IMR-90 (cell line): ENCODE measurements around the gene FAM13B. TPM values are rescaled to one million over a fixed set of nuclear protein-coding genes. Genes with fewer than 3 reads are reported as not detected.

Experiments used
- ATAC-seq: fragments of 200-7000 bp; cut with Tn5 transposase; 2 replicates; pipeline ENCODE4 v1.9.1; 2020; ENCODE audit warnings: low read depth, mild to moderate bottlenecking, moderate library complexity
- BruUV-seq: library from RNA; stranded (reverse); fragments of 400-500 nt; replicated peaks from 2 replicates; lab custom pipeline; 2021; lab: Mats Ljungman, UMichigan
- CTCF ChIA-PET: fragments of 300-600 bp; formaldehyde crosslinking; extraction: SDS; loops from one replicate; lab custom pipeline; 2021; ENCODE audit warnings: antibody characterized with exemption; lab: Yijun Ruan, JAX
- POLR2A ChIA-PET: fragments of 300-600 bp; sonication (Branson Sonifier 250); formaldehyde crosslinking; loops from one replicate; lab custom pipeline; 2022; ENCODE audit warnings: antibody characterized with exemption; ENCODE audit not compliant: unreplicated experiment; lab: Charles Lee
- DNase-seq: peaks from one replicate; pipeline ENCODE4 v3.0.0; 2013
- H2AFZ ChIP-seq: replicated peaks from 2 replicates; pipeline ENCODE3; 2013; ENCODE audit warnings: low read length, mild to moderate bottlenecking; ENCODE audit not compliant: poor library complexity
- H2AK5ac ChIP-seq: 2 replicates; pipeline ENCODE4 v1.6.1; 2013; ENCODE audit warnings: low read depth, low read length, inconsistent platforms
- H2AK9ac ChIP-seq: replicated peaks from 2 replicates; pipeline ENCODE3; 2013; ENCODE audit warnings: mild to moderate bottlenecking, low read depth, low read length, moderate library complexity; ENCODE audit not compliant: poor library complexity
- H2BK120ac ChIP-seq: 2 replicates; pipeline ENCODE4 v1.6.1; 2013; ENCODE audit warnings: low read depth, low read length, inconsistent platforms
- H2BK15ac ChIP-seq: 3 replicates; pipeline ENCODE4 v1.6.1; 2013; ENCODE audit warnings: low read depth, low read length, inconsistent platforms
- H2BK20ac ChIP-seq: 2 replicates; pipeline ENCODE4 v1.6.1; 2013; ENCODE audit warnings: low read depth, mild to moderate bottlenecking, inconsistent platforms, low read length, moderate library complexity
- H2BK5ac ChIP-seq: 2 replicates; pipeline ENCODE4 v1.6.1; 2013; ENCODE audit warnings: mild to moderate bottlenecking, low read depth, low read length, inconsistent platforms; ENCODE audit not compliant: poor library complexity, severe bottlenecking
- H3K14ac ChIP-seq: replicated peaks from 2 replicates; pipeline ENCODE4 v1.6.1; 2013; ENCODE audit warnings: low read depth, low read length, inconsistent platforms
- H3K18ac ChIP-seq: 2 replicates; pipeline ENCODE4 v1.6.1; 2013; ENCODE audit warnings: low read depth, low read length, control low read depth
- H3K23ac ChIP-seq: 2 replicates; pipeline ENCODE4 v1.6.1; 2013; ENCODE audit warnings: low read depth, low read length, inconsistent platforms
- H3K27ac ChIP-seq: 2 replicates; pipeline ENCODE4 v1.5.1; 2013; ENCODE audit warnings: mild to moderate bottlenecking, control low read depth, low read length; ENCODE audit not compliant: insufficient read depth
- H3K27me3 ChIP-seq: 2 replicates; pipeline ENCODE4 v1.6.1; 2013; ENCODE audit warnings: low read length; ENCODE audit not compliant: control insufficient read depth, insufficient read depth
- H3K36me3 ChIP-seq: 2 replicates; pipeline ENCODE4 v1.6.1; 2013; ENCODE audit warnings: low read length, mixed read lengths; ENCODE audit not compliant: control insufficient read depth, insufficient read depth
- H3K4ac ChIP-seq: 2 replicates; pipeline ENCODE4 v1.6.1; 2013; ENCODE audit warnings: low read depth, low read length, inconsistent platforms
- H3K4me1 ChIP-seq: 2 replicates; pipeline ENCODE4 v1.6.1; 2013; ENCODE audit warnings: low read length, mixed read lengths; ENCODE audit not compliant: control insufficient read depth, insufficient read depth
- H3K4me2 ChIP-seq: 2 replicates; pipeline ENCODE4 v1.6.1; 2013; ENCODE audit warnings: low read depth, mild to moderate bottlenecking, control low read depth, low read length, moderate library complexity
- H3K4me3 ChIP-seq: 2 replicates; pipeline ENCODE4 v1.5.1; 2013; ENCODE audit warnings: low read depth, mild to moderate bottlenecking, control low read depth, low read length, moderate library complexity; ENCODE audit not compliant: insufficient read depth
- H3K56ac ChIP-seq: 2 replicates; pipeline ENCODE4 v1.6.1; 2013; ENCODE audit warnings: low read length, inconsistent platforms; ENCODE audit not compliant: insufficient read depth; ENCODE audit errors: extremely low read depth
- H3K79me1 ChIP-seq, 2 experiments: 2 replicates each; pipeline ENCODE4 v1.6.1; 2013; ENCODE audit warnings: low read length in 2 of 2, inconsistent platforms in 1 of 2, low read depth in 1 of 2
- H3K9ac ChIP-seq: 2 replicates; pipeline ENCODE4 v1.6.1; 2013; ENCODE audit warnings: low read depth, low read length, control low read depth
- H3K9me1 ChIP-seq: 2 replicates; pipeline ENCODE4 v1.6.1; 2013; ENCODE audit warnings: low read length, inconsistent platforms; ENCODE audit not compliant: insufficient read depth
- H3K9me3 ChIP-seq: 2 replicates; pipeline ENCODE4 v1.6.1; 2013; ENCODE audit warnings: low read length; ENCODE audit not compliant: control insufficient read depth, insufficient read depth
- H4K20me1 ChIP-seq: 2 replicates; pipeline ENCODE4 v1.6.1; 2013; ENCODE audit warnings: low read length, inconsistent platforms; ENCODE audit not compliant: insufficient read depth
- H4K5ac ChIP-seq: 2 replicates; pipeline ENCODE4 v1.6.1; 2013; ENCODE audit warnings: mild to moderate bottlenecking, low read depth, low read length, control low read depth
- H4K8ac ChIP-seq, 2 experiments: 2 replicates each; pipeline ENCODE4 v1.6.1; 2013; ENCODE audit warnings: low read depth in 2 of 2, low read length in 2 of 2, control low read depth in 1 of 2, inconsistent platforms in 1 of 2
- H4K91ac ChIP-seq: 2 replicates; pipeline ENCODE4 v1.6.1; 2013; ENCODE audit warnings: low read depth, low read length, inconsistent platforms; ENCODE audit not compliant: insufficient read depth
- BHLHE40 ChIP-seq: fragments of 150-350 bp; IDR thresholded peaks from 2 replicates; pipeline ENCODE4 v1.6.1; 2016; ENCODE audit warnings: mild to moderate bottlenecking, low read depth, low read length
- CEBPB ChIP-seq: IDR thresholded peaks from 2 replicates; pipeline ENCODE4 v1.6.1; 2012; ENCODE audit warnings: low read depth, low read length, improper control_type of control experiment
- CHD1 ChIP-seq: IDR thresholded peaks from 2 replicates; pipeline ENCODE4 v1.6.1; 2012; ENCODE audit warnings: low read depth, low read length, improper control_type of control experiment
- CTCF ChIP-seq: conservative IDR thresholded peaks from 2 replicates; pipeline ENCODE4 v1.5.1; 2012; ENCODE audit warnings: mild to moderate bottlenecking, low read depth, low read length, improper control_type of control experiment
- ELK1 ChIP-seq: fragments of 150-350 bp; IDR thresholded peaks from 2 replicates; pipeline ENCODE4 v1.6.1; 2016; ENCODE audit warnings: low read depth, mild to moderate bottlenecking, low read length, moderate library complexity, borderline replicate concordance
- FOS ChIP-seq: fragments of 150-350 bp; IDR thresholded peaks from 2 replicates; pipeline ENCODE4 v1.6.1; 2016; ENCODE audit warnings: low read depth, low read length
- MAFK ChIP-seq: IDR thresholded peaks from 2 replicates; pipeline ENCODE4 v1.6.1; 2012; ENCODE audit warnings: low read depth, low read length, improper control_type of control experiment
- MAZ ChIP-seq: IDR thresholded peaks from 2 replicates; pipeline ENCODE4 v1.6.1; 2012; ENCODE audit warnings: low read depth, mild to moderate bottlenecking, low read length, improper control_type of control experiment, moderate library complexity, borderline replicate concordance
- MXI1 ChIP-seq: IDR thresholded peaks from 2 replicates; pipeline ENCODE4 v1.6.1; 2012; ENCODE audit warnings: low read depth, mild to moderate bottlenecking, low read length, moderate library complexity, borderline replicate concordance
- NFE2L2 ChIP-seq: fragments of 150-350 bp; IDR thresholded peaks from 2 replicates; pipeline ENCODE4 v1.6.1; 2016; ENCODE audit warnings: low read depth, mild to moderate bottlenecking, low read length
- POLR2A ChIP-seq: IDR thresholded peaks from 2 replicates; pipeline ENCODE4 v1.6.1; 2012; ENCODE audit warnings: mild to moderate bottlenecking, low read depth, low read length
- RAD21 ChIP-seq: IDR thresholded peaks from 2 replicates; pipeline ENCODE4 v1.6.1; 2012; ENCODE audit warnings: low read length, improper control_type of control experiment
- RCOR1 ChIP-seq: IDR thresholded peaks from 2 replicates; pipeline ENCODE4 v1.6.1; 2012; ENCODE audit warnings: mild to moderate bottlenecking, low read length, improper control_type of control experiment; ENCODE audit not compliant: insufficient replicate concordance
- RFX5 ChIP-seq: IDR thresholded peaks from 2 replicates; pipeline ENCODE4 v1.8.0; 2012; ENCODE audit warnings: low read depth, mild to moderate bottlenecking, low read length, moderate library complexity
- SMC3 ChIP-seq: fragments of 150-350 bp; IDR thresholded peaks from 2 replicates; pipeline ENCODE4 v1.6.1; 2016; ENCODE audit warnings: low read depth, mild to moderate bottlenecking, antibody characterized with exemption, low read length, moderate library complexity
- USF2 ChIP-seq: fragments of 150-350 bp; IDR thresholded peaks from 2 replicates; pipeline ENCODE4 v1.6.1; 2017; ENCODE audit warnings: mild to moderate bottlenecking, antibody characterized with exemption, low read length, low read depth
- WGBS, 2 experiments: methylation state at CpG; one replicate each; pipeline versions ENCODE4 v1.1.5 to v1.1.7; 2013; ENCODE audit warnings: missing lambda C conversion rate in 2 of 2; ENCODE audit not compliant: insufficient read length in 1 of 2; ENCODE audit errors: extremely low coverage in 2 of 2; 5-methylcytosine and 5-hydroxymethylcytosine counted together
- dilution Hi-C: fragments of 300-500 bp; cut with HindIII; formaldehyde crosslinking; loops from one replicate; pipeline ENCODE4 v1.14.3; 2018; ENCODE audit warnings: low sequenced_read_pairs; ENCODE audit not compliant: unreplicated experiment
- in situ Hi-C: fragments of 300-500 bp; cut with MboI; formaldehyde crosslinking; loops from 3 replicates; pipeline ENCODE4 v1.14.3; 2019; ENCODE audit warnings: low sequenced_read_pairs, inconsistent platforms, mixed read lengths
- intact Hi-C: fragments of 100-400 bp; cut with micrococcal nuclease; formaldehyde crosslinking; loops from 2 replicates; pipeline ENCODE4 v1.10.0; 2022
- polyA plus RNA-seq, 3 experiments: library from polyadenylated mRNA; depleted of rRNA; stranded (reverse); fragments of >200 nt; gene quantifications; 2 replicates each; pipeline ENCODE4 v1.2.3, GENCODE V29; 2012; ENCODE audit warnings: low replicate concordance in 1 of 3
- total RNA-seq: library from RNA; depleted of rRNA; stranded (reverse); fragments of >200 nt; gene quantifications from 2 replicates; pipeline ENCODE4 v1.2.3, GENCODE V29; 2012

Gene FAM13B
- total and polyA plus RNA-seq, 2 of the 4 experiments (the other 2 are of a cell fraction), result 14.6 to 15.1 TPM

GRCh38 chr5:138054206-138054605 is 21.3 kb upstream of the FAM13B start:
- POLR2A ChIA-PET, result no interaction called here
- no peak overlapping the region for H2AFZ ChIP-seq
- H4K91ac ChIP-seq, result no peak overlapping the region
- no TSS peak for BruUV-seq
- H3K4me1 ChIP-seq, result no peaks in the 10 kb centered on the region
- H3K9ac ChIP-seq, result no peak overlapping the region
- no peak overlapping the region for H2AK5ac ChIP-seq
- H2BK5ac ChIP-seq, result no peak overlapping the region
- no peak overlapping the region for H3K27ac ChIP-seq
- no peak overlapping the region for H3K4me3 ChIP-seq
- no peak overlapping the region for H2BK20ac ChIP-seq
- dilution Hi-C loops (no loop called here), intact Hi-C loops (no loop called here), in situ Hi-C loops (loop anchor here (25.0 kb wide), 1 partner anchor 417 kb away; no protein-coding TSS in a partner anchor)
- no peak overlapping the region for H3K18ac ChIP-seq
- no peak overlapping the region for H2BK15ac ChIP-seq
- no peaks in the 10 kb centered on the region for H4K20me1 ChIP-seq
- H3K14ac ChIP-seq, result no peak overlapping the region
- no peak overlapping the region for H2AK9ac ChIP-seq
- no peak overlapping the region for H2BK120ac ChIP-seq
- no peak overlapping the region for H3K23ac ChIP-seq
- CTCF ChIA-PET, result interaction anchor here (0.5 to 1.4 kb wide), 3 partner anchors 15 to 141 kb away, joined by 3 to 5 read pairs (median 4); no protein-coding TSS in a partner anchor
- no peak for ATAC-seq
- H3K9me1 ChIP-seq, result no peaks in the 10 kb centered on the region
- H3K4me2 ChIP-seq, result no peak overlapping the region
- no peaks in the 10 kb centered on the region for H3K9me3 ChIP-seq
- peaks cover 11% of the 10 kb centered on the region for H3K27me3 ChIP-seq
- H3K36me3 ChIP-seq, result no peaks in the 10 kb centered on the region
- no peaks in the 10 kb centered on the region for H3K79me1 ChIP-seq
- H4K8ac ChIP-seq, result no peak overlapping the region
- TF ChIP-seq BHLHE40, result no peak
- TF ChIP-seq MAFK, result no peak
- TF ChIP-seq CTCF, result no peak
- no peak for TF ChIP-seq MXI1
- no peak for TF ChIP-seq USF2
- TF ChIP-seq NFE2L2, result no peak
- TF ChIP-seq POLR2A, result no peak
- no peak for TF ChIP-seq MAZ
- no peak for TF ChIP-seq FOS
- no peak for TF ChIP-seq ELK1
- no peak for TF ChIP-seq CHD1
- TF ChIP-seq SMC3, result no peak
- no peak for TF ChIP-seq RAD21
- TF ChIP-seq CEBPB, result no peak
- TF ChIP-seq RCOR1, result no peak
- no peak for TF ChIP-seq RFX5
- no peak overlapping the region for H3K4ac ChIP-seq
- no peak overlapping the region for H4K5ac ChIP-seq
- no peak for DNase-seq
- H3K56ac ChIP-seq, result no peak overlapping the region
- no CpG with 5 or more reads among the region's 3 CpGs for WGBS, 2 experiments
